ENCODE results near the gene MAN2B1.

The MAN2B1 gene

GRCh38 chr19:12711187-12711586, 44.6 kb upstream of the MAN2B1 start:
- Histone ChIP-seq H3K27ac (ENCODE audit: low read depth, low read length) (no peak overlapping the region), H4K20me1 (ENCODE audit: control insufficient read depth, insufficient read depth, low read depth, low read length) (no peaks in the 10 kb centered on the region; the same call in 1 of the 2 replicates), H3K4me2 (ENCODE audit: low read length) (no peak overlapping the region), H3F3A (ENCODE audit: control insufficient read depth, insufficient read depth) (no peaks in the 10 kb centered on the region; the same call in 1 of the 2 replicates), H3K4me3 (ENCODE audit: low read length) (no peak overlapping the region), H3K36me3 (ENCODE audit: control insufficient read depth, low read length) (peaks cover 80% of the 10 kb centered on the region), H3K9me3 (ENCODE audit: control insufficient read depth, insufficient read depth, low read length) (no peaks in the 10 kb centered on the region), H3K79me2 (ENCODE audit: control insufficient read depth, low read length) (peaks cover 18% of the 10 kb centered on the region), H3K9me2 (replicated peaks; ENCODE audit: control insufficient read depth, low read length) (no peaks in the 10 kb centered on the region), H3K4me1 (ENCODE audit: control insufficient read depth, low read length) (no peaks in the 10 kb centered on the region), H3K27me3 (ENCODE audit: control insufficient read depth, low read length) (no peaks in the 10 kb centered on the region)
- TF ChIP-seq EZH2phosphoT487 (IDR thresholded peaks at IDR 0.05; ENCODE audit: borderline replicate concordance, low read length) (no peak), CTCF (IDR thresholded peaks at IDR 0.05; ENCODE audit: low read depth, low read length, poor library complexity, severe bottlenecking) (no peak)

GRCh38 chr19:12708641-12709040, 42.1 kb upstream of the MAN2B1 start:
- peaks cover 2% of the 10 kb centered on the region; the same call in 1 of the 2 replicates for H3K79me2 ChIP-seq (ENCODE audit: control insufficient read depth, low read length)
- H3K9me3 ChIP-seq (ENCODE audit: control insufficient read depth, insufficient read depth, low read length): no peaks in the 10 kb centered on the region
- H3F3A ChIP-seq (ENCODE audit: control insufficient read depth, insufficient read depth): peaks cover 2% of the 10 kb centered on the region; the same call in 1 of the 2 replicates
- no peaks in the 10 kb centered on the region for H3K27me3 ChIP-seq (ENCODE audit: control insufficient read depth, low read length)
- no peak overlapping the region for H3K4me2 ChIP-seq (ENCODE audit: low read length)
- TF ChIP-seq EZH2phosphoT487 (IDR thresholded peaks at IDR 0.05; ENCODE audit: borderline replicate concordance, low read length): no peak
- TF ChIP-seq CTCF (IDR thresholded peaks at IDR 0.05; ENCODE audit: low read depth, low read length, poor library complexity, severe bottlenecking): no peak
- no peaks in the 10 kb centered on the region for H3K9me2 ChIP-seq (replicated peaks; ENCODE audit: control insufficient read depth, low read length)
- H3K27ac ChIP-seq (ENCODE audit: low read depth, low read length): no peak overlapping the region
- peaks cover 81% of the 10 kb centered on the region for H3K36me3 ChIP-seq (ENCODE audit: control insufficient read depth, low read length)
- H3K4me1 ChIP-seq (ENCODE audit: control insufficient read depth, low read length): peaks cover 1% of the 10 kb centered on the region
- H3K4me3 ChIP-seq (ENCODE audit: low read length): no peak overlapping the region
- no peaks in the 10 kb centered on the region for H4K20me1 ChIP-seq (ENCODE audit: control insufficient read depth, insufficient read depth, low read depth, low read length)

GRCh38 chr19:12706332-12706718, 39.8 kb upstream of the MAN2B1 start:
- H3K27me3 ChIP-seq (ENCODE audit: control insufficient read depth, low read length): no peaks in the 10 kb centered on the region
- peaks cover 90% of the 10 kb centered on the region for H3K36me3 ChIP-seq (ENCODE audit: control insufficient read depth, low read length)
- no peak for TF ChIP-seq CTCF (IDR thresholded peaks at IDR 0.05; ENCODE audit: low read depth, low read length, poor library complexity, severe bottlenecking)
- H3K27ac ChIP-seq (ENCODE audit: low read depth, low read length): no peak overlapping the region
- H3K4me3 ChIP-seq (ENCODE audit: low read length): no peak overlapping the region
- H3K79me2 ChIP-seq (ENCODE audit: control insufficient read depth, low read length): peaks cover 8% of the 10 kb centered on the region
- H3K9me3 ChIP-seq (ENCODE audit: control insufficient read depth, insufficient read depth, low read length): no peaks in the 10 kb centered on the region
- H3K9me2 ChIP-seq (replicated peaks; ENCODE audit: control insufficient read depth, low read length): no peaks in the 10 kb centered on the region
- peaks cover 5% of the 10 kb centered on the region; the same call in 1 of the 2 replicates for H4K20me1 ChIP-seq (ENCODE audit: control insufficient read depth, insufficient read depth, low read depth, low read length)
- peaks cover 12% of the 10 kb centered on the region for H3K4me1 ChIP-seq (ENCODE audit: control insufficient read depth, low read length)
- no peak overlapping the region for H3K4me2 ChIP-seq (ENCODE audit: low read length)
- H3F3A ChIP-seq (ENCODE audit: control insufficient read depth, insufficient read depth): peaks cover 2% of the 10 kb centered on the region; the same call in 1 of the 2 replicates

Measured in DOHH2 (cell line).